HEK293 (cell line): ENCODE measurements around the gene GSG1L.

Experiments
- CTCF ChIA-PET: fragments of 350-600 bp; formaldehyde crosslinking; extraction: SDS; loops from one replicate; lab custom pipeline; 2021; ENCODE audit warnings: antibody characterized with exemption; lab: Yijun Ruan, JAX
- POLR2A ChIA-PET: fragments of 300-600 bp; formaldehyde crosslinking; extraction: SDS; loops from one replicate; lab custom pipeline; 2020; ENCODE audit warnings: antibody characterized with exemption, inconsistent platforms; lab: Yijun Ruan, JAX
- H3K27ac ChIP-seq: fragments of 200-500 bp; sonication (Bioruptor generic); 2 replicates; pipeline ENCODE4 v1.5.1; 2014; ENCODE audit warnings: low read depth, low read length, control low read depth, inconsistent platforms; ENCODE audit errors: extremely low read depth
- H3K36me3 ChIP-seq, 2 experiments: fragments of 200-500 bp in 1 of 2; sonication (Bioruptor generic) in 1 of 2; 1 replicate in 1 of 2; 2 replicates in 1 of 2; pipeline ENCODE4 v1.5.1; 2014 to 2017; ENCODE audit warnings: inconsistent platforms in 2 of 2, low read length in 2 of 2; ENCODE audit not compliant: control insufficient read depth in 2 of 2, insufficient read depth in 1 of 2
- H3K4me1 ChIP-seq: fragments of 200-500 bp; sonication (Bioruptor generic); 2 replicates; pipeline ENCODE4 v1.5.1; 2014; ENCODE audit warnings: mild to moderate bottlenecking, low read length, inconsistent platforms; ENCODE audit not compliant: control insufficient read depth, insufficient read depth
- H3K4me3 ChIP-seq: 2 replicates; pipeline ENCODE4 v1.5.1; 2011; ENCODE audit warnings: low read depth, mild to moderate bottlenecking, control low read depth, low read length, moderate library complexity
- H3K9me3 ChIP-seq: fragments of 200-500 bp; sonication (Bioruptor generic); 2 replicates; pipeline ENCODE4 v1.5.1; 2014; ENCODE audit warnings: low read depth, low read length, inconsistent platforms; ENCODE audit not compliant: control insufficient read depth, insufficient read depth
- BCL11B ChIP-seq: fragments of 450-650 bp; formaldehyde crosslinking; IDR thresholded peaks from 2 replicates; pipeline ENCODE4 v1.5.1; 2016; ENCODE audit warnings: low read depth, missing biosample characterization, missing genetic modification characterization
- GLI4 ChIP-seq: fragments of 450-650 bp; formaldehyde crosslinking; IDR thresholded peaks from 2 replicates; pipeline ENCODE4 v1.5.1; 2016; ENCODE audit warnings: missing biosample characterization, missing genetic modification characterization
- SALL2 ChIP-seq: fragments of 450-650 bp; formaldehyde crosslinking; IDR thresholded peaks from 2 replicates; pipeline ENCODE4 v1.5.0; 2017; ENCODE audit warnings: missing biosample characterization, mild to moderate bottlenecking, missing genetic modification characterization, borderline replicate concordance
- TSHZ1 ChIP-seq: fragments of 450-650 bp; formaldehyde crosslinking; IDR thresholded peaks from 2 replicates; pipeline ENCODE4 v1.5.1; 2016; ENCODE audit warnings: missing biosample characterization, missing genetic modification characterization, borderline replicate concordance
- ZBTB44 ChIP-seq: fragments of 450-650 bp; IDR thresholded peaks from 2 replicates; pipeline ENCODE4 v1.5.1; 2018; ENCODE audit warnings: missing biosample characterization, mild to moderate bottlenecking, missing genetic modification characterization
- ZBTB6 ChIP-seq: fragments of 450-650 bp; formaldehyde crosslinking; IDR thresholded peaks from 2 replicates; pipeline ENCODE4 v1.5.1; 2017; ENCODE audit warnings: missing biosample characterization, missing genetic modification characterization
- ZBTB7A ChIP-seq: fragments of 450-650 bp; formaldehyde crosslinking; IDR thresholded peaks from 2 replicates; pipeline ENCODE4 v1.5.1; 2016; ENCODE audit warnings: low read depth, missing biosample characterization, missing genetic modification characterization
- ZNF112 ChIP-seq: fragments of 450-650 bp; formaldehyde crosslinking; IDR thresholded peaks from 2 replicates; pipeline ENCODE4 v1.5.0; 2017; ENCODE audit warnings: missing biosample characterization, missing genetic modification characterization
- ZNF155 ChIP-seq: fragments of 450-650 bp; formaldehyde crosslinking; IDR thresholded peaks from 2 replicates; pipeline ENCODE4 v1.5.1; 2016; ENCODE audit warnings: missing biosample characterization, missing genetic modification characterization
- ZNF157 ChIP-seq: fragments of 450-650 bp; formaldehyde crosslinking; IDR thresholded peaks from 2 replicates; pipeline ENCODE4 v1.5.1; 2016; ENCODE audit warnings: missing biosample characterization, missing genetic modification characterization
- ZNF16 ChIP-seq: fragments of 450-650 bp; formaldehyde crosslinking; IDR thresholded peaks from 2 replicates; pipeline ENCODE4 v1.5.1; 2016; ENCODE audit warnings: low read depth, missing biosample characterization, missing genetic modification characterization
- ZNF169 ChIP-seq: fragments of 450-650 bp; formaldehyde crosslinking; IDR thresholded peaks from 2 replicates; pipeline ENCODE4 v1.5.1; 2016; ENCODE audit warnings: missing biosample characterization, missing genetic modification characterization
- ZNF214 ChIP-seq: fragments of 450-650 bp; formaldehyde crosslinking; IDR thresholded peaks from 2 replicates; pipeline ENCODE4 v1.5.1; 2017; ENCODE audit warnings: missing biosample characterization, mild to moderate bottlenecking, missing genetic modification characterization, borderline replicate concordance
- ZNF292 ChIP-seq: fragments of 450-650 bp; formaldehyde crosslinking; IDR thresholded peaks from 2 replicates; pipeline ENCODE4 v1.5.1; 2016; ENCODE audit warnings: low read depth, missing biosample characterization, missing genetic modification characterization, borderline replicate concordance
- ZNF433 ChIP-seq: fragments of 450-650 bp; formaldehyde crosslinking; IDR thresholded peaks from 2 replicates; pipeline ENCODE4 v1.5.1; 2016; ENCODE audit warnings: missing biosample characterization, missing genetic modification characterization, low read depth
- ZNF544 ChIP-seq: fragments of 450-650 bp; formaldehyde crosslinking; IDR thresholded peaks from 2 replicates; pipeline ENCODE4 v1.5.0; 2017; ENCODE audit warnings: missing biosample characterization, missing genetic modification characterization
- ZNF585B ChIP-seq: fragments of 450-650 bp; formaldehyde crosslinking; IDR thresholded peaks from 2 replicates; pipeline ENCODE4 v1.5.1; 2016; ENCODE audit warnings: missing biosample characterization, missing genetic modification characterization
- ZNF610 ChIP-seq: fragments of 450-650 bp; formaldehyde crosslinking; IDR thresholded peaks from 2 replicates; pipeline ENCODE4 v1.5.1; 2016; ENCODE audit warnings: missing biosample characterization, missing genetic modification characterization, borderline replicate concordance
- ZNF654 ChIP-seq: fragments of 450-650 bp; formaldehyde crosslinking; IDR thresholded peaks from 2 replicates; pipeline ENCODE4 v1.5.1; 2016; ENCODE audit warnings: low read depth, missing biosample characterization, missing genetic modification characterization
- ZNF701 ChIP-seq: fragments of 450-650 bp; formaldehyde crosslinking; IDR thresholded peaks from 2 replicates; pipeline ENCODE4 v1.5.1; 2016; ENCODE audit warnings: missing biosample characterization, missing genetic modification characterization
- ZNF791 ChIP-seq: fragments of 450-650 bp; formaldehyde crosslinking; IDR thresholded peaks from 2 replicates; pipeline ENCODE4 v1.5.1; 2016; ENCODE audit warnings: missing biosample characterization, missing genetic modification characterization

Gene GSG1L

GRCh38 chr16:27811881-27812280, 251.6 kb downstream of the GSG1L start:
- POLR2A ChIA-PET, result no interaction called here
- H3K36me3 ChIP-seq, result no peaks in the 10 kb centered on the region
- no peaks in the 10 kb centered on the region for H3K4me1 ChIP-seq
- H3K9me3 ChIP-seq, result no peaks in the 10 kb centered on the region
- H3K27ac ChIP-seq, result no peak overlapping the region
- CTCF ChIA-PET, result no interaction called here
- H3K4me3 ChIP-seq, result no peak overlapping the region
- TF ChIP-seq BCL11B (tag by site-specific recombination) (no peak), ZNF610 (tag by site-specific recombination) (no peak), ZBTB7A (tag by site-specific recombination) (no peak), ZNF585B (tag by site-specific recombination) (no peak), ZNF544 (no peak), ZNF701 (tag by site-specific recombination) (no peak), ZNF433 (no peak), ZBTB6 (tag by site-specific recombination) (no peak), ZNF112 (no peak), ZBTB44 (tag by site-specific recombination) (no peak), ZNF169 (no peak), ZNF292 (tag by site-specific recombination) (no peak), GLI4 (tag by site-specific recombination) (no peak), SALL2 (no peak)

GRCh38 chr16:27806986-27807385, 256.5 kb downstream of the GSG1L start:
- no peaks in the 10 kb centered on the region for H3K9me3 ChIP-seq
- H3K36me3 ChIP-seq, result no peaks in the 10 kb centered on the region
- no peak overlapping the region for H3K4me3 ChIP-seq
- TF ChIP-seq ZNF654 (no peak), ZNF701 (tag by site-specific recombination) (no peak), ZNF791 (tag by site-specific recombination) (no peak), ZNF155 (tag by site-specific recombination) (no peak), ZNF157 (tag by site-specific recombination) (no peak), ZBTB6 (tag by site-specific recombination) (no peak), TSHZ1 (no peak), ZNF16 (tag by site-specific recombination) (no peak), ZNF214 (no peak)
- ChIA-PET POLR2A (no interaction called here), CTCF (interaction anchor here (0.7 kb wide), 1 partner anchor 9 kb away, joined by 8 read pairs; no protein-coding TSS in a partner anchor)
- H3K27ac ChIP-seq, result no peak overlapping the region
- no peaks in the 10 kb centered on the region for H3K4me1 ChIP-seq
